ENCODE measurements around the gene MYL12B. TPM values are rescaled to one million over a fixed set of nuclear protein-coding genes. Genes with fewer than 3 reads are reported as not detected.

The MYL12B gene
- total RNA-seq, 1 experiment from 2014 or later, result 166 TPM

GRCh38 chr18:3268306-3268705, 6.4 kb downstream of the MYL12B start:
- no peak for DNase-seq
- Histone ChIP-seq H3K27ac (ENCODE audit: insufficient read length, low read depth, low read length) (no peak overlapping the region), H3K4me2 (ENCODE audit: insufficient read depth, insufficient read length, low read length) (no peak overlapping the region), H4K91ac (ENCODE audit: insufficient read length, low read depth, low read length) (no peak overlapping the region), H3K27me3 (ENCODE audit: insufficient read depth, low read length) (no peaks in the 10 kb centered on the region), H3K79me2 (ENCODE audit: insufficient read depth, low read length) (peaks cover 57% of the 10 kb centered on the region), H3K4me1 (ENCODE audit: insufficient read depth, low read length) (peaks cover 6% of the 10 kb centered on the region; the same call in 1 of the 2 replicates), H3K14ac (ENCODE audit: insufficient read depth, low read length) (no peak overlapping the region), H3K18ac (ENCODE audit: insufficient read length, low read depth, low read length) (no peak overlapping the region), H3K79me1 (ENCODE audit: insufficient read depth, low read depth, low read length, poor library complexity, severe bottlenecking) (peaks cover 4% of the 10 kb centered on the region), H2BK5ac (ENCODE audit: insufficient read length, low read length) (no peak overlapping the region), H4K8ac (replicated peaks; ENCODE audit: insufficient read length, low read depth, low read length) (no peak overlapping the region), H2AFZ (ENCODE audit: low read length) (no peak overlapping the region), H2BK20ac (ENCODE audit: low read depth, low read length, poor library complexity, severe bottlenecking) (no peak overlapping the region), H3K9ac (ENCODE audit: extremely low read depth, insufficient read length, low read length) (no peak overlapping the region), H2AK5ac (ENCODE audit: insufficient read length, low read length) (no peak overlapping the region), H2BK12ac (ENCODE audit: insufficient read length, low read depth, low read length) (no peak overlapping the region), H2BK120ac (ENCODE audit: low read depth, low read length, poor library complexity, severe bottlenecking) (no peak overlapping the region), H4K5ac (ENCODE audit: insufficient read length, low read depth, low read length) (no peak overlapping the region), H3K56ac (ENCODE audit: insufficient read length, low read depth, low read length) (no peak overlapping the region), H4K20me1 (ENCODE audit: control insufficient read depth, insufficient read depth, insufficient read length) (no peaks in the 10 kb centered on the region), H3K23me2 (ENCODE audit: insufficient read length, low read depth, low read length, poor library complexity, severe bottlenecking) (no peaks in the 10 kb centered on the region), H3T11ph (ENCODE audit: low read length) (no peak overlapping the region), H3K23ac (ENCODE audit: insufficient read length, low read depth, low read length) (no peak overlapping the region), H2BK15ac (ENCODE audit: low read depth, low read length) (no peak overlapping the region), H3K9me3 (ENCODE audit: control insufficient read depth, low read depth, low read length) (no peaks in the 10 kb centered on the region), H3K4ac (ENCODE audit: low read depth, low read length) (no peak overlapping the region)
- TF ChIP-seq CTCF (conservative IDR thresholded peaks at IDR 0.05), result no peak
- H3K36me3 Mint-ChIP-seq (ENCODE audit: insufficient read depth in 1 of 3, low read depth in 3 of 3), result peaks cover 4 to 7% (median 7%) of the 10 kb centered on the region in 3 experiments; a peak in 5 of 7 replicates
- no peak overlapping the region for H3K27ac Mint-ChIP-seq
- peaks cover 40 to 44% of the 10 kb centered on the region in 2 experiments for H3K4me1 Mint-ChIP-seq
- no peaks in the 10 kb centered on the region for H3K27me3 Mint-ChIP-seq (ENCODE audit: low read depth)
- H3K4me3 Mint-ChIP-seq, result no peak overlapping the region
- no peaks in the 10 kb centered on the region for H3K9me3 Mint-ChIP-seq

Data from H9 (cell line).